NCI-H1436 (cell line): ENCODE measurements around the gene SCN9A.

Source experiments
- DNase-seq: peaks from one replicate; lab custom pipeline; 2025; lab: John Stamatoyannopoulos, UW

SCN9A gene

GRCh38 chr2:166173263-166173662 lies 202.5 kb downstream of the SCN9A start:
- no peak for DNase-seq

- no peak for DNase-seq
These were observed 204.5 kb downstream of the SCN9A start for GRCh38 chr2:166171216-166171615.

- DNase-seq = no peak
These were observed 205.4 kb downstream of the SCN9A start for GRCh38 chr2:166170356-166170755.

- no peak for DNase-seq
These were observed 208.3 kb downstream of the SCN9A start for GRCh38 chr2:166167449-166167848.

GRCh38 chr2:166163775-166164174 lies 212.0 kb downstream of the SCN9A start:
- no peak for DNase-seq

GRCh38 chr2:166158546-166158945 lies 217.2 kb downstream of the SCN9A start:
- DNase-seq = no peak

- DNase-seq = no peak
These were observed 218.2 kb downstream of the SCN9A start for GRCh38 chr2:166157578-166157977.

- no peak for DNase-seq
These were observed 218.7 kb downstream of the SCN9A start for GRCh38 chr2:166156985-166157490.

GRCh38 chr2:166155589-166155988 lies 220.2 kb downstream of the SCN9A start:
- DNase-seq = no peak

GRCh38 chr2:166154685-166155338 lies 220.9 kb downstream of the SCN9A start:
- no peak for DNase-seq

- no peak for DNase-seq
These were observed 223.7 kb downstream of the SCN9A start for GRCh38 chr2:166152064-166152463.

GRCh38 chr2:166148500-166149400 lies 227.0 kb downstream of the SCN9A start:
- no peak for DNase-seq

- DNase-seq = no peak
These were observed 227.9 kb downstream of the SCN9A start for GRCh38 chr2:166147883-166148282.
